Transverse colon (tissue), 3 donors: ENCODE measurements around the gene GDPD5.

ENCODE experiments used
- POLR2A ChIP-seq: fragments of 450-650 bp; IDR thresholded peaks from one replicate; pipeline ENCODE4 v1.6.1; 2016; ENCODE audit warnings: antibody characterized with exemption, mild to moderate bottlenecking, moderate library complexity
- TF ChIP-seq, protein P1 (sequence below), 5 experiments: fragments of 200-600 bp in 3 of 5; fragments of 450-650 bp in 2 of 5; sonication (generic) in 3 of 5; IDR thresholded peaks; 1 replicate in 2 of 5; 2 replicates in 3 of 5; pipeline ENCODE4 v1.5.1; 2016 to 2017; ENCODE audit warnings: antibody characterized with exemption in 5 of 5, inconsistent platforms in 3 of 5, mild to moderate bottlenecking in 2 of 5, moderate library complexity in 1 of 5

DNA sequence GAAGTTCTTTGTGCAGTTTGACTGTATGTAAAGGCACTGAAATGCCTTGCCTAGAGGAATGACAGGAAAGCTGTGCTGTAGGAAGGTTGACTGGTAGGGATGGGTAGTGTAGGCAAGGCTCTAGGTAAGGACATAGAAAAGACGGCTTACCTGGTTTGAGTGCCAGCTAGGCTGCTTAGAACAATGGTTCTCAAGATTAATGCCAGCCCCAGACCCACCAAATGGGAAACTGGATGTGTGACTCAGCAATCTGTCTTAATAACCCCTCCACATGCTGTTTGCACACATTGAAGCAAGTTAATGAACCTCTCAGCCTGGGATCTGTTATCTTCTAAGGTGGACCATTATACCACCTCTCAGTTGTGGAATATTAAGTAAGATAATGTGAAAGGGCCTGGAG, 122.7 kb downstream of the GDPD5 start:
- TF ChIP-seq POLR2A = no peak
- TF ChIP-seq, protein P1, sequence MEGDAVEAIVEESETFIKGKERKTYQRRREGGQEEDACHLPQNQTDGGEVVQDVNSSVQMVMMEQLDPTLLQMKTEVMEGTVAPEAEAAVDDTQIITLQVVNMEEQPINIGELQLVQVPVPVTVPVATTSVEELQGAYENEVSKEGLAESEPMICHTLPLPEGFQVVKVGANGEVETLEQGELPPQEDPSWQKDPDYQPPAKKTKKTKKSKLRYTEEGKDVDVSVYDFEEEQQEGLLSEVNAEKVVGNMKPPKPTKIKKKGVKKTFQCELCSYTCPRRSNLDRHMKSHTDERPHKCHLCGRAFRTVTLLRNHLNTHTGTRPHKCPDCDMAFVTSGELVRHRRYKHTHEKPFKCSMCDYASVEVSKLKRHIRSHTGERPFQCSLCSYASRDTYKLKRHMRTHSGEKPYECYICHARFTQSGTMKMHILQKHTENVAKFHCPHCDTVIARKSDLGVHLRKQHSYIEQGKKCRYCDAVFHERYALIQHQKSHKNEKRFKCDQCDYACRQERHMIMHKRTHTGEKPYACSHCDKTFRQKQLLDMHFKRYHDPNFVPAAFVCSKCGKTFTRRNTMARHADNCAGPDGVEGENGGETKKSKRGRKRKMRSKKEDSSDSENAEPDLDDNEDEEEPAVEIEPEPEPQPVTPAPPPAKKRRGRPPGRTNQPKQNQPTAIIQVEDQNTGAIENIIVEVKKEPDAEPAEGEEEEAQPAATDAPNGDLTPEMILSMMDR (IDR thresholded peaks at IDR 0.05) = no peak
